Measurements from ENCODE around the gene KDR.

DNA sequence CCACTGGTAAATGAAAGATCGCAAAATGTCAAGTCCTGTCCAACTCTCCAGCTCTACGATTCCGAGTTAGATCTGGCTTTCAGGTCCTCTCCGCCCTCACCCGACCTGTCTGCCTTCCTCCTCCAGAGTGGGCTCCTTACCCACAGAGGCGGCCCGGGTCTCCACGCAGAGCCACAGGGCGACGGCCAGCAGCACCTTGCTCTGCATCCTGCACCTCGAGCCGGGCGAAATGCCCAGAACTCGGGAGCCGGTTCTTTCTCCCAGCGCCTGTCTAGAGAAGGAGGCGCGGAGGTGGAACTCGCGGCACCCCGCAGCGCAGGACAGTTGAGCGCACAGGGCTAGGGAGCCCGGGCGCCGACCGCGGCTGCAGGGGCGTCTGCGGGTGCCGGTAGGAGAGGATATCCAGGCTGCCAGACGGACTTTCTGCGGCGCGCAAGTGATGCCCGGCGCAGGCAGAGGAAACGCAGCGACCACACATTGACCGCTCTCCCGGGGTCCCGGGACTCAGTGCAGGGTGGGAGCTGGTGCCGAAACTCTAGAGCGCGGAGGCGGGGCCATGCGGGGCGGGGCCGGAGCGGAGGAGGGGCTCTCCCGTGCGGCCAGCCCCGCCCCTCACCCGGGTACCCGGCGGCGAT, at the start of gene KDR:
- TF ChIP-seq, protein P1, sequence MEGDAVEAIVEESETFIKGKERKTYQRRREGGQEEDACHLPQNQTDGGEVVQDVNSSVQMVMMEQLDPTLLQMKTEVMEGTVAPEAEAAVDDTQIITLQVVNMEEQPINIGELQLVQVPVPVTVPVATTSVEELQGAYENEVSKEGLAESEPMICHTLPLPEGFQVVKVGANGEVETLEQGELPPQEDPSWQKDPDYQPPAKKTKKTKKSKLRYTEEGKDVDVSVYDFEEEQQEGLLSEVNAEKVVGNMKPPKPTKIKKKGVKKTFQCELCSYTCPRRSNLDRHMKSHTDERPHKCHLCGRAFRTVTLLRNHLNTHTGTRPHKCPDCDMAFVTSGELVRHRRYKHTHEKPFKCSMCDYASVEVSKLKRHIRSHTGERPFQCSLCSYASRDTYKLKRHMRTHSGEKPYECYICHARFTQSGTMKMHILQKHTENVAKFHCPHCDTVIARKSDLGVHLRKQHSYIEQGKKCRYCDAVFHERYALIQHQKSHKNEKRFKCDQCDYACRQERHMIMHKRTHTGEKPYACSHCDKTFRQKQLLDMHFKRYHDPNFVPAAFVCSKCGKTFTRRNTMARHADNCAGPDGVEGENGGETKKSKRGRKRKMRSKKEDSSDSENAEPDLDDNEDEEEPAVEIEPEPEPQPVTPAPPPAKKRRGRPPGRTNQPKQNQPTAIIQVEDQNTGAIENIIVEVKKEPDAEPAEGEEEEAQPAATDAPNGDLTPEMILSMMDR (IDR thresholded peaks at IDR 0.05) = no peak
- TF ChIP-seq POLR2A (IDR thresholded peaks at IDR 0.05) = no peak
